Measurements from ENCODE around the gene MEX3A. TPM values are rescaled to one million over a fixed set of nuclear protein-coding genes. Genes with fewer than 3 reads are reported as not detected.
"Not testable (repeated sequence)": the region's sequence is repeated elsewhere in the genome, so short reads cannot be mapped to it uniquely, and the experiment has no call there.

The MEX3A gene
- total RNA-seq, 4 donors from 2014 or later = 0.29 to 13.3 (median 2.0) TPM

DNA sequence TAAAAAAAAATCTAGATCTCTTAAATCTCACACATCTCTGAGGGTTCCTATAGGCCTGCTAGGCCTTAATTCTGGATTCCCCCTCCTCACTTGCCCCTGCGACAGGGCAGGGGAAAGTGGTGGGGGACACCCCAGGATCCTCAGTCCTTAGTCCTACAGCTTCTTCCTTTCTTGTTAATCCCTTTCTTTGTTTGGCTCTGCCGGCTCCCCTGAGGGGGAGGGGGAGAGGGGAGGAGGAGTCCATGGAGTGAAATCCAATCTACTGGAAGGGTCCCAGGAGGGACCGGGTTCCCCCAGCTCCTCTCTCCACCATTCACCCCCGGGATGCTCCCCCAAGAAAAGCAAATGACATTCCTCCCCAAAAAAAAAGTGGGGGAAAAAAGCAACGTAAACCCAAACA lies 8.5 kb downstream of the MEX3A start:
- TF ChIP-seq CTCF (IDR thresholded peaks at IDR 0.05) (no peak), POLR2A (IDR thresholded peaks at IDR 0.05) (no peak)
- DNase-seq = no peak
- no peaks in the 10 kb centered on the region for H3K9me3 ChIP-seq
- H3K27ac ChIP-seq = no peak overlapping the region
- no peak overlapping the region for H3K4me3 ChIP-seq
- no peaks in the 10 kb centered on the region for H3K27me3 ChIP-seq
- no peaks in the 10 kb centered on the region for H3K4me1 ChIP-seq
- H3K36me3 ChIP-seq = no peaks in the 10 kb centered on the region
- intact Hi-C loops (cut with DNase I; ENCODE audit: low total_unique reads) = no loop called here

- H3K4me3 ChIP-seq = no peak overlapping the region
- intact Hi-C loops (cut with DNase I; ENCODE audit: low total_unique reads) = no loop called here
- no peaks in the 10 kb centered on the region for H3K27me3 ChIP-seq
- no peak overlapping the region for H3K27ac ChIP-seq
- TF ChIP-seq CTCF (IDR thresholded peaks at IDR 0.05) = no peak
- TF ChIP-seq POLR2A (IDR thresholded peaks at IDR 0.05) = no peak
- H3K9me3 ChIP-seq = no peaks in the 10 kb centered on the region
- no peaks in the 10 kb centered on the region for H3K36me3 ChIP-seq
- no peaks in the 10 kb centered on the region for H3K4me1 ChIP-seq
- no peak for DNase-seq
These were observed 9.1 kb downstream of the MEX3A start for GRCh38 chr1:156073110-156073687.

GRCh38 chr1:156072251-156072650 lies 10.0 kb downstream of the MEX3A start:
- Histone ChIP-seq H3K36me3 (no peaks in the 10 kb centered on the region), H3K4me1 (no peaks in the 10 kb centered on the region), H3K27ac (no peak overlapping the region), H3K9me3 (no peaks in the 10 kb centered on the region), H3K27me3 (no peaks in the 10 kb centered on the region), H3K4me3 (no peak overlapping the region)
- TF ChIP-seq CTCF (IDR thresholded peaks at IDR 0.05) = no peak
- TF ChIP-seq POLR2A (IDR thresholded peaks at IDR 0.05) = no peak
- no peak for DNase-seq
- intact Hi-C loops (cut with DNase I; ENCODE audit: low total_unique reads) = no loop called here

GRCh38 chr1:156071332-156071816 lies 10.9 kb downstream of the MEX3A start:
- H3K27ac ChIP-seq; H3K9me3 ChIP-seq; H3K36me3 ChIP-seq; H3K27me3 ChIP-seq; H3K4me3 ChIP-seq; intact Hi-C loops (cut with DNase I; ENCODE audit: low total_unique reads); DNase-seq; H3K4me1 ChIP-seq: not testable (repeated sequence)

DNA sequence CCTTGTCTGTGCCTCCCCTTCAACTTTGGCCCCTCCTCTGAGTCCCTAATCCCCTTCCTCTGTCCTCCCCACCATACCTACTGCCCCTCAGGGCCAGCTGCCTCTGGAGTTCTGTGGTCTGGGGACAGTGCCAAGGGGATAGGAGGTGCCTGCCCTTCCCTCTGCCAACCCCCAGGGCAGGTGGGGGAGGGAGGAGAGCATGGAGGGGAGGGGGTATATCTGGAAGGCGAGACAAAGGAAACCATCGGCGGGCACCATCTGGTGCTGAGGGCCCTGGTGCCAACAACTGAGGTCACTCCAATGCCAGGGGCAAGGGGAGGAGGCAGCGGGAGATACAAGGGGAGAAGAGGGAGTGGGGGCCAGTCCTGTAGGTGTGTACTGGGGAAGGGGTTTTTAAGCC lies 11.7 kb downstream of the MEX3A start:
- TF ChIP-seq CTCF (IDR thresholded peaks at IDR 0.05) (no peak), POLR2A (IDR thresholded peaks at IDR 0.05) (no peak)
- Histone ChIP-seq H3K9me3 (no peaks in the 10 kb centered on the region), H3K36me3 (no peaks in the 10 kb centered on the region), H3K27ac (no peak overlapping the region), H3K27me3 (no peaks in the 10 kb centered on the region), H3K4me3 (no peak overlapping the region), H3K4me1 (no peaks in the 10 kb centered on the region)
- DNase-seq = no peak
- intact Hi-C loops (cut with DNase I; ENCODE audit: low total_unique reads) = no loop called here
